ENCODE data around the gene TTK.

The TTK gene

GRCh38 chr6:80004173-80005072 is at the start of gene TTK:
Gene TTK, plus strand, starts transcription at chr6:80004649. Its CDS starts 1,195 bp downstream, at chr6:80005844.
- DNase-seq, result peak; percentile 99

GRCh38 chr6:79954849-79955248 is 49.6 kb upstream of the TTK start:
- no peak for DNase-seq

DNA sequence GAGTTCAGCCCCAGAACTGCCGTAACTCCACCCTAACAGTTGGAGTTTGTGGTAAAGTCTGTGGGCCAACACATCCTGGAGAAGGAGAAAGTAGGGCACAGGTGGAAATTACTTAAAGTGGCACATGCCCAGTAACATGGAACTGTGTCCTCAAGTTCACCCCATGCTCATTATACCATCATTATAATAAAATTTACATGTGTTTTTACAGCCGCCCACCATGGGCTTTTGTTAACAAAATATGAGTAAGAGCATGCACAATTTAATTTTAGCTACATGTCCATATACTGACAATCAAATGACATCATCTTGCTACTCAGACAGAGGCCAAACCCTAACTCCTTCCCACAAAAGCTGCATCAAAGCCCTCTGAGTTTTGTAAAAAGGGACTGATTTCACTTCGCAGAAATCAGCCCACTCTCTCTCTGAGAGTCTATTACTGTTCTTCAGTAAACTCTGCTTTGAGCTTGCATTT is 39.8 kb upstream of the TTK start:
- DNase-seq, result peak; percentile 12

DNA sequence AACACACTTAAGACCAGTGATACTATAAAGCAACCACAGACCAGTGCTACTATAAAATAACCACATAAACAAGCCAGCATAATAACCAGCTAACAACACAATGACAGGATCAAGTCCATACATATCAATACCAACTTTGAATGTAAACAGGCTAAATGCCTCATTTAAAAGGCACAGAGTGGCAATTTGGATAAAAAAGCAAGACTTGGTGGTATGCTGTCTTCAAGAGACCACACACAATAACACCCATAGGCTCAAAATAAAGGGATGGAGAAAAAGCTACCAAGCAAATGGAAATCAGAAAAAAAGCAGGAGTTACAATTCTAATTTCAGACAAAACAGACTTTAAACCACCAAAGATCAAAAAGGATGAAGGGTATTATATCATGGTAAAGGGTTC is 37.3 kb upstream of the TTK start:
- DNase-seq, result no peak

DNA sequence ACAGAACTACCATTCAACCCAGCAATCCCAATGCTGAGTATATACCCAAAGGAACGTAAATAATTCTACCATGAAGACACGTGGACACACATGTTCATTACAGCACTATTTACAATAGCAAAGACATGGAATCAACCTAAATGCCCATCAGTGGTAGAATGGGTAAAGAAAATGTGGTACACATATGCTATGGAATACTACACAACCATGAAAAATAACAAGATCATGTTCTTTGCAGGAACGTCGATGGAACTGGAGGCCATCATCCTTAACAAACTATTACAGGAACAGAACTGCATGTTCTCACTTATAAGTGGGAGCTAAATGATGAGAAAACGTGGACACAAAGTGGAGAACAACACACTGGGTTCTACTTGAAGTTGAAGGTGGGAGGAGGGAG is 34.7 kb upstream of the TTK start:
- DNase-seq, result no peak

- no peak for DNase-seq
These were observed 33.3 kb upstream of the TTK start for GRCh38 chr6:79971193-79971592.

- no peak for DNase-seq
These were observed 22.8 kb upstream of the TTK start for GRCh38 chr6:79981652-79982051.

DNA sequence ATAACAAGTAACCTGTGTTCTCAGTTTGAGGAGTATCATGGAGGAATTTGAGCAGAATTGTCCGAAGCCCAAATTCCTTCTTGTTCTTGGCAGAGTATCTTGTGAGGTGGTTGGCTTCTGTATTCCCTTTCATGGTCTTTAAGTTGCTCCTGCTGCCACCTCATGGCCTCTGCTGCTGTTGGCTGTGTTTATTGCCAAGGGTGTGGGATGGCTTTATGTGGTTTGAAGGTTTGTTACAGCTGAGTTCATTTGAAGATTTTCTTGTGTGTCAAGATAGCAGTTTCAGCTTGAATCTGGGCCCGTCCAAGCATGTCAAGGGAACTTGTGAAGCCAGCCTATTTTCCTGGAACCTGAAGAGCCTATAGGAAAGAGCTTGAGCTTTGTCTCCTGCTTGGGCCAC is 20.2 kb upstream of the TTK start:
- DNase-seq, result peak; percentile 9

GRCh38 chr6:79985128-79985527 is 19.3 kb upstream of the TTK start:
- DNase-seq, result no peak

- no peak for DNase-seq
These were observed 14.8 kb upstream of the TTK start for GRCh38 chr6:79989641-79990040.

- no peak for DNase-seq
These were observed 11.2 kb upstream of the TTK start for GRCh38 chr6:79993012-79993910.

DNA sequence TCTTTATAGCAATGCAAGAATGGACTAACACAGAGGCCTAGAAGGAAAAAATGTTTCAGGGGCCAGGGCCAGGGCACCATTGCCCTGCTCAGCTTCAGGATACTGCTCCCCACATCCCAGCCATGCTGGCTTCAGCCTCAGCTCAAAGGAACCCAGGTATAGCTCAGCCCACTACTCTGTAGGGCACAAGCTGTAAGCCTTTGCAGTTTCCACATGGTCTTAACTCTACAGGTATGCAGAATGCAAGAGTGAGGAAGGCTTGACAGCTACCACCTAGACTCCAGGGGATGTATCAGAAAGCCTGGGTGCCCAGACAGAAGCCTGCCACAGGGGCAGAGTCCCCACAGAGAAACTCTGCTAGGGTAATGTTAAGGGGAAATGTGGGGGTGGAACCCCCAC is 10.5 kb upstream of the TTK start:
- no peak for DNase-seq

DNA sequence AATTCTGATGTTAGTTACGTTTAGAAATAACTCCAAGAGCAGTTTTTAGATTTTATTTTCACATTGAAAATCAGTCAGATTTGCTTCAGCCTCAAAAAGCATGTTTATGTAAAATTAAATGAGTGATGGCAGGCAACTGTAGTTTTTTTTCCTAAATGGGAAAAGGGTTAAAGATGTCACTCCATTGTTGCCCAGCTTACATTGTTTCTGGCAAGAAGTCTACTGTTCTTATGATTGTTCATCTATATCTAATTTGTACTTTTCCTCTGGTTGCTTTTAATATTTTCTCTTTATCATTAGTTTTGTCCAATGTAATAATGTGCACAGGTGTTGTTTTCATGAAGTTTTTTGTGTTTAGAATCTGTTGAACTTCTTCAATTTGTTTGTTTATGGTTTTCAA is 6.7 kb upstream of the TTK start:
- no peak for DNase-seq

- DNase-seq, result no peak
These were observed 3.1 kb upstream of the TTK start for GRCh38 chr6:80001337-80001736.

DNA sequence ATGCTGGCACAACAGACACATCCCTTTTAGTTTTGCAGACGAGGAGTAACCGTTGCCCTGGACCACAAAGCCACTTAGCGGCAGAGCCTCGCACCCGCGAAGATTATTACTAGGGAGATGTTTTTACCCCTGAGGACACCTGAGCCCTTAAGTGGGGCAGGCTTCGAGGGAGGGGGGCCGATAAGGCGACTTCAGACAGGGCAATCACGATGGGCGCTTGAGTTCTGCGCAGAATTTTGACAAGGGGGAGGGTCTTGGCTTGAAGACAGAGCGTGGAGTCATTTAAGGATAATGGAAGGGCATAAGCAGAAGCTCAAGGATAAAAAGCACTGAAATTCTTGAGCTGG is 650 bp upstream of the TTK start:
- DNase-seq, result peak; percentile 84

- DNase-seq, result no peak
These were observed 957 bp downstream of the TTK start for GRCh38 chr6:80005406-80005805.

DNA sequence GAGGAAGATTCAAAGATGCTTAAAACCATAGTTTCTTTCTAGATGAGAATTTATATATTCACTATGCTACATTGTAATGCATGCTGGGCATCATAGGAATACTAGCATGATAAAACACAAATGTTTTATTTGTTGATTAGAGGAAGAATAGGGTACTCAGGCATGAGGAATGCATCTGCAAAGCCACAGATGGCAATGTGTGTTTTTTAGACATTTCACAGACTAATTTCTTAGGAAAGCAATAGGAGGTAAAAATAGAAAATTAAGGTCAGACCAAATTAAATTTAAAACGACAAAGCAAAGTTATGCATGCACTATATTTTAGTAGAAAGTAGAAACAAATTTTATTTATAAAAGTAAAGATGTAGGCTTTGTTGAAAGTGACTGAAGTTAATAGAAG is 2.1 kb downstream of the TTK start:
- DNase-seq, result no peak

DNA sequence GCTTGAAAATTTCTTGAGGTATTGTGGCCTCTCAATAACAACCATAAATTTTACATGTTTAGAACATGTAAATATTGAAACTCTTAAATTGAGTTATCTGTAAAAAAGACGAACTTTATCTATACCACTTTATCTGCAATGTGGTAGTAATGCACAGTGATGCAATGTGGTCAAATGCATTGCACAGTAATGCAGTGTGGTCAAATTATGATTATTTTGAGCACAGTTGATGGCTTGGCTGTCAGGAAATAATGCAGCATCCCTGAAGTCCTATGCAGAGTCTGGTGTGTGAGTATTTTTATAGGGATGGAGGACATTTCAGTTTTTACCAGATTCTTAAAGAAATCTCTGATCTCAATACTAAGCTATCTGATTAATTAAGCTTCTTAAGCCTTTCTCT is 5.1 kb downstream of the TTK start:
- DNase-seq, result no peak

DNA sequence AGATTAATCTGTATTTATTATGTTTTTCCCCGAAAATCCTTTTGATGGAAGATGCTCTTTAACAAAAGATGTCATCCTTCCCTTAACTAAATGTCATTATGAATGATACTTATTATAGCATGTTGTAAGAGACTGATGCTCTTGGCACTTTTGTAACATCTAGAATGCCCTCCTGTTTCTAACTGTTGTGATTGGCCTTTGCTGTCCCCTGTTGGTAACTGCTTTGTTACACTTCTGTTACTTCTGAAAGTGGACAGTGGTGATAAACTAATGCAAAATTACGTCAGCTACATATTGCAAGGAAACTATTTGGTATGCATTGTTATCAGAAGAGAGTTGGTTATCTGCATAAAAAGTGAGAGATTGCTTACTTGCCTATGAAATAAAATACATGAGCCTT is 5.8 kb downstream of the TTK start:
- no peak for DNase-seq

DNA sequence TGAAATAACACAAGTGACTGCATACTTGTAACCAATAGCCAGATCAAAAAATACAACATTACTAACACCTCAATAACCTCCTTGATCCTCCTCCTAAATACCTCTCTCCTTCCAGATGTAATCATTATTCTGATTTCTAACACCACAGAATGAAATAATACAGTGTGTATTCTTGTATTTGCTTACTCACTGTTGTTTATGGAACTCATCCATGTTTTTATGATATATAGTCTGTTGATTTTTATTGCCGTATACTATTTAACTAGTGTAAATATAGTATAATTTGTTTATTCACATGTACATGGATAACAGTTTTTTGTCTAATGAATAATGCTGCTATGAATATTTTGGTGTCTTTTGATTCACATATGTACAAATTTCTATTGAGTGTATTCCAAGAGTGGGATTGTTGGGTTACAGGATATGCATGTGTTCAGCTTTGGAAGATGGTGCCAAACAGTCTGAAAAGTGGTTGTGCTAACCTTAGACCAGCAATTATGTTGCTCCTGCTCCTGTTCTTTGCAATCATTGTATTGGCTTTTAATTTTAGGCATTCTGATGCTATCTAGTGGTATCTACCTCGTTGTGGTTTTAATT is 11.5 kb downstream of the TTK start:
- DNase-seq, result no peak

- no peak for DNase-seq
These were observed 16.1 kb downstream of the TTK start for GRCh38 chr6:80020381-80021120.

GRCh38 chr6:80021131-80021530 is 16.7 kb downstream of the TTK start:
- DNase-seq, result no peak

- no peak for DNase-seq
These were observed 17.1 kb downstream of the TTK start for GRCh38 chr6:80021591-80021990.
